Measurements from ENCODE around the gene CLTB. TPM values are rescaled to one million over a fixed set of nuclear protein-coding genes. Genes with fewer than 3 reads are reported as not detected.
"Not testable (repeated sequence)": the region's sequence is repeated elsewhere in the genome, so short reads cannot be mapped to it uniquely, and the experiment has no call there.

The CLTB gene
- total RNA-seq, 1 donor from 2014 or later: 95.1 TPM

DNA sequence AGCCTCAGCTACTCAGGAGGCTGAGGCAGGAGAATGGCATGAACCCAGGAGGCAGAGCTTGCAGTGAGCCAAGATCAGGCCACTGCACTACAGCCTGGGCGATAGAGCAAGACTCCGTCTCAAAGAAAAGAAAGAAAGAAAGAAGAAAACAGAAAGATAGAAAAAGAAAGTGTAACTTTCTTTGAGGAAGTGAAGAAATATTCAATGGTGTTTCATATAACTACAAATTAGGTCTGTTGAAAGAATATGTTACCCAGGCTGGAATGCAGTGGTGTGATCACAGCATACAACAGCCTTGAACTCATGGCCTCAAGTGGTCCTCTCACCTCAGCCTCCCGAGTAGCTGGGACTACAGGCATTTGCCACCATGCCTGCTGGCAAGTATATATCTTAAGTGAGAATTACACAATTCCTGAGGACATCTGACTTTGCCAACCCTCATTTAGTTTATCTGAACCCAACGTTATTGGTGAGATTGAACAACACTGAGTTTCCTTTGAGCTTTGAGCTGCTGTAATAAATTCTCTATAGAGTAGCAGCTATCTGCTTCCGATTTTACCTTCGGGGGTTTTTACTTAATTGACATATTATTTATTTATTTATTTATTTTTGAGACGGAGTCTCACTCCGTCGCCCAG, 29.8 kb upstream of the CLTB start:
- Mint-ChIP-seq H3K27ac (ENCODE audit: unreplicated experiment) (no peak overlapping the region), H3K36me3 (ENCODE audit: unreplicated experiment) (no peaks in the 10 kb centered on the region), H3K27me3 (ENCODE audit: unreplicated experiment) (no peaks in the 10 kb centered on the region), H3K9me3 (ENCODE audit: unreplicated experiment) (no peaks in the 10 kb centered on the region), H3K4me3 (ENCODE audit: unreplicated experiment) (peak overlapping the region; percentile 29), H3K4me1 (ENCODE audit: unreplicated experiment) (peaks cover 22% of the 10 kb centered on the region)
- peak; percentile 15 for DNase-seq (ENCODE audit: extremely low spot score, unreplicated experiment)
- TF ChIP-seq, protein P1, sequence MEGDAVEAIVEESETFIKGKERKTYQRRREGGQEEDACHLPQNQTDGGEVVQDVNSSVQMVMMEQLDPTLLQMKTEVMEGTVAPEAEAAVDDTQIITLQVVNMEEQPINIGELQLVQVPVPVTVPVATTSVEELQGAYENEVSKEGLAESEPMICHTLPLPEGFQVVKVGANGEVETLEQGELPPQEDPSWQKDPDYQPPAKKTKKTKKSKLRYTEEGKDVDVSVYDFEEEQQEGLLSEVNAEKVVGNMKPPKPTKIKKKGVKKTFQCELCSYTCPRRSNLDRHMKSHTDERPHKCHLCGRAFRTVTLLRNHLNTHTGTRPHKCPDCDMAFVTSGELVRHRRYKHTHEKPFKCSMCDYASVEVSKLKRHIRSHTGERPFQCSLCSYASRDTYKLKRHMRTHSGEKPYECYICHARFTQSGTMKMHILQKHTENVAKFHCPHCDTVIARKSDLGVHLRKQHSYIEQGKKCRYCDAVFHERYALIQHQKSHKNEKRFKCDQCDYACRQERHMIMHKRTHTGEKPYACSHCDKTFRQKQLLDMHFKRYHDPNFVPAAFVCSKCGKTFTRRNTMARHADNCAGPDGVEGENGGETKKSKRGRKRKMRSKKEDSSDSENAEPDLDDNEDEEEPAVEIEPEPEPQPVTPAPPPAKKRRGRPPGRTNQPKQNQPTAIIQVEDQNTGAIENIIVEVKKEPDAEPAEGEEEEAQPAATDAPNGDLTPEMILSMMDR (IDR thresholded peaks at IDR 0.05): no peak

DNA sequence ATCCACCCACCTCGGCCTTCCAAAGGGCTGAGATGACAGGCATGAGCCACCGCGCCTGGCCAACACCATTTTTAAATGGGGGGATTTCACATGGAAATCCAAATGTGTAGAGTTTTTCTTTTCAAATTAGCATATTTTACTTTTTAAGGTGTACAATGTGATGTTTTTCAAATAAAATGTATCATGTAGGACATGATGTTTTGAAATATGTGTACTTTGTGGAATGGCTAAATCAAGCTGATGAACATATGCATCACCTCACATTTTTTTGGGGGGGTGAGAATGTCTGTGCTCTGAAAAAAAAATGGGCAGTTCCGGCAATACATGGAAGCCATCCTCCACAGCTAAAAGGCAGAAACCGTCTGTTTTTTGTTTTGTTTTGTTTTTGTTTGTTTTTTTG, 28.4 kb upstream of the CLTB start:
- TF ChIP-seq, protein P1 (IDR thresholded peaks at IDR 0.05): no peak
- no peaks in the 10 kb centered on the region for H3K27me3 Mint-ChIP-seq (ENCODE audit: unreplicated experiment)
- no peaks in the 10 kb centered on the region for H3K9me3 Mint-ChIP-seq (ENCODE audit: unreplicated experiment)
- no peak for DNase-seq (ENCODE audit: extremely low spot score, unreplicated experiment)
- H3K27ac Mint-ChIP-seq (ENCODE audit: unreplicated experiment): no peak overlapping the region
- peaks cover 21% of the 10 kb centered on the region for H3K4me1 Mint-ChIP-seq (ENCODE audit: unreplicated experiment)
- H3K36me3 Mint-ChIP-seq (ENCODE audit: unreplicated experiment): no peaks in the 10 kb centered on the region
- no peak overlapping the region for H3K4me3 Mint-ChIP-seq (ENCODE audit: unreplicated experiment)

DNA sequence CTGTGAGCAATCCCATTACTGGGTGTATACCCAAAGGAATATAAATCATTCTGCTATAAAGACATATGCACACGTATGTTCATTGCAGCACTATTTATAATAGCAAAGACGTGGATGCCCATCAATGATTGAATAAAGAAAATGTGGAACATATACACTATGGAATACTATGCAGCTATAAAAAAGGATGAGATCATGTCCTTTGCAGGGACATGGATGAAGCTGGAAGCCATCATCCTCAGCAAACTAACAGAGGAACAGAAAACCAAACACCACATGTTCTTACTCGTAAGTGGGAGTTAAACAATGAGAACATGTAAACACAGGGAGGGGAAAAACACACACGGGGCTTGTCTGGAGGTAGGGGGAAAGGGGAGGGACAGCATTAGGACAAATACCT, 26.6 kb upstream of the CLTB start:
- not testable (repeated sequence) for H3K27ac Mint-ChIP-seq (ENCODE audit: unreplicated experiment); H3K27me3 Mint-ChIP-seq (ENCODE audit: unreplicated experiment)

DNA sequence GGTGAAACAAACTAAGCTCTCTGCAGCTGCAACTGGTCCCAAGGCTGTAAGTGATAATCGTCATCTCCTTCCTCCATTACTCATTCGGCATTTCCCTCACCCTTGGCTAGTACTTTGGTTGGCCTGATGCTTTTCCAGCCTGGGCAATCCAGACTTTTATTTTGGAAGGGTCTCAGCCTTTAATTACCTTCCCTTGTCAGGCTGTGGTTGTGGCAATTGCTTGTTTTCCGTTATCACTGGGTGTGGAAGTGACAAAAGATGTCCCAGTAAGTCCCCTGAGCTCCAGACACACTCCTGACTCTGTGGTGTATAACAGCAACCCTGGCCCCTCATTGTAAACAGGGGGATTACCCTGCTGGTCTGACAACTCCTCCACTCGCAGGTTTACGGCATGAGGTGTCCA, 25.6 kb upstream of the CLTB start:
- H3K9me3 Mint-ChIP-seq (ENCODE audit: unreplicated experiment): no peaks in the 10 kb centered on the region
- H3K27ac Mint-ChIP-seq (ENCODE audit: unreplicated experiment): no peak overlapping the region
- H3K4me1 Mint-ChIP-seq (ENCODE audit: unreplicated experiment): peaks cover 15% of the 10 kb centered on the region
- TF ChIP-seq, protein P1 (IDR thresholded peaks at IDR 0.05): no peak
- H3K27me3 Mint-ChIP-seq (ENCODE audit: unreplicated experiment): no peaks in the 10 kb centered on the region
- no peak overlapping the region for H3K4me3 Mint-ChIP-seq (ENCODE audit: unreplicated experiment)
- no peaks in the 10 kb centered on the region for H3K36me3 Mint-ChIP-seq (ENCODE audit: unreplicated experiment)
- no peak for DNase-seq (ENCODE audit: extremely low spot score, unreplicated experiment)

More for the DNA sequence above, 26.6 kb upstream of the CLTB start:
- H3K9me3 Mint-ChIP-seq (ENCODE audit: unreplicated experiment); H3K4me3 Mint-ChIP-seq (ENCODE audit: unreplicated experiment); H3K36me3 Mint-ChIP-seq (ENCODE audit: unreplicated experiment); DNase-seq (ENCODE audit: extremely low spot score, unreplicated experiment): not testable (repeated sequence)
- H3K4me1 Mint-ChIP-seq (ENCODE audit: unreplicated experiment): peaks cover 16% of the 10 kb centered on the region

DNA sequence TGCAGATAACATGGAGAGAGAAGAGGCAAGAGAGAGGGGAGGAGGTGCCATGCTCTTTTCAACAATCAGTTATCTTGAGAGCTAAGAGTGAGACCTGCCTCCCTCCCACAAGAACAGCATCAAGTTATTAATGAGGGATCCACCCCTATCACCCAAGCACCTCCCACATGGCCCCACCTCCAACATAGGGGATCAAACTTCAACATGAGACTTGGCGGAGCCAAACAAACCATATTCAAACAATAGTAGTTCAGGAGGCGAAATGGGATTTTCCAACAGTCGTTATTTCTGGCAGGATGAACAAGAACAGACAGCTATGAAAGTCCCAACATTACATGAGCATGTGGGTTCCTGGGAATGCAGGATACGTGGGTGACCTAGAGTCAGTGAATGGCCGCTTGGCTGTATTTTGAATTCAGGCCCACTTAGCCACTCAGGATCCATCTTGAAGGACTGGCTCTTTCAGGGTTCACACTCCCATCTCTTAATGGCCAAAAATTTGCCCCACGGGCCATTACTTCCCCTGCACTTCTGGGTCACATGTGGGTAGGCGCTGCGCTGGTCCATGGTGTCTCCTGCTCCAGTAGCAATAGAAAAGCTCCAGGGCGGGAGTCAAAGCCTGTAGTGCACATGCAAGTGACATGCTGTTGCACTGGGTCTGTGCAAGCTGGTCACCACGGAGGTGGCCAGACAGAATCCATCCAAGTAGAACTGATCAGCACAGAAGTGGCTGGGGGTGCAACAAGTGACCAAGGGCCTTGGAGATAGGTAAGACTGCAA, 24.8 kb upstream of the CLTB start:
- no peak for DNase-seq (ENCODE audit: extremely low spot score, unreplicated experiment)
- Mint-ChIP-seq H3K27ac (ENCODE audit: unreplicated experiment) (no peak overlapping the region), H3K27me3 (ENCODE audit: unreplicated experiment) (no peaks in the 10 kb centered on the region), H3K36me3 (ENCODE audit: unreplicated experiment) (no peaks in the 10 kb centered on the region), H3K4me3 (ENCODE audit: unreplicated experiment) (no peak overlapping the region), H3K9me3 (ENCODE audit: unreplicated experiment) (no peaks in the 10 kb centered on the region), H3K4me1 (ENCODE audit: unreplicated experiment) (peaks cover 17% of the 10 kb centered on the region)
- TF ChIP-seq, protein P1 (IDR thresholded peaks at IDR 0.05): no peak

Data from osteocyte (in vitro differentiated cells).